Temporal lobe (tissue), 1 donor: ENCODE measurements around the gene NIPAL1. TPM values are rescaled to one million over a fixed set of nuclear protein-coding genes. Genes with fewer than 3 reads are reported as not detected.

Source experiments
- total RNA-seq: library from RNA; depleted of rRNA; stranded (reverse); fragments of >200 nt; gene quantifications from one replicate; pipeline ENCODE4 v1.2.3, GENCODE V29; 2014

NIPAL1 gene
- total RNA-seq, 1 donor from 2014 or later: 2.0 TPM

Other genes starting within 250 kb of the NIPAL1 start
- gene CORIN, start 178.7 kb upstream of the NIPAL1 start, total RNA-seq: 0.49 TPM
- gene NFXL1, start 102.2 kb upstream of the NIPAL1 start, total RNA-seq: 18.9 TPM
- gene CNGA1, start 91 bp upstream of the NIPAL1 start, total RNA-seq: 0.25 TPM
- 0.98 TPM for gene TXK, start 117.5 kb downstream of the NIPAL1 start, total RNA-seq